Ovary (tissue), 9 donors: ENCODE results near the gene ENOSF1. TPM values are rescaled to one million over a fixed set of nuclear protein-coding genes. Genes with fewer than 3 reads are reported as not detected.
A peak's percentile ranks its signal among the peaks of the same experiment; 100 is the strongest.

ENCODE experiments used
- DNase-seq, 5 donors: peaks; one replicate each; pipeline ENCODE4 v3.0.0-alpha.2; 2019 to 2020
- H3K27ac ChIP-seq, 2 donors: fragments of 200-600 bp; one replicate each; pipeline versions ENCODE4 v1.5.1 to v1.8.0; 2019 to 2022
- H3K27me3 ChIP-seq: fragments of 200-600 bp; one replicate; pipeline ENCODE4 v1.8.0; 2022
- H3K36me3 ChIP-seq: fragments of 200-600 bp; sonication (generic); one replicate; pipeline ENCODE4 v1.5.1; 2019
- H3K4me1 ChIP-seq: one replicate; pipeline ENCODE4 v1.8.1; 2013; ENCODE audit warnings: mild to moderate bottlenecking, moderate library complexity; ENCODE audit not compliant: insufficient read depth
- H3K4me3 ChIP-seq: fragments of 200-600 bp; sonication (generic); one replicate; pipeline ENCODE4 v1.5.1; 2017
- H3K9me3 ChIP-seq, 2 donors: fragments of 200-600 bp in 1 of 2; sonication (generic) in 1 of 2; one replicate each; pipeline versions ENCODE4 v1.5.1 to v1.8.1; 2013 to 2019; ENCODE audit warnings: mild to moderate bottlenecking in 1 of 2, moderate library complexity in 1 of 2
- CTCF ChIP-seq, 3 donors: fragments of 450-650 bp in 2 of 3; fragments of 200-600 bp in 1 of 3; IDR thresholded peaks; one replicate each; pipeline versions ENCODE4 v1.5.1 to v1.8.0; 2016 to 2022; ENCODE audit warnings: antibody characterized with exemption in 3 of 3, mild to moderate bottlenecking in 1 of 3
- EP300 ChIP-seq: sonication (generic); formaldehyde crosslinking; IDR thresholded peaks from one replicate; pipeline ENCODE4 v1.6.1; 2017; ENCODE audit warnings: antibody characterized with exemption
- POLR2A ChIP-seq: fragments of 450-650 bp; IDR thresholded peaks from one replicate; pipeline ENCODE4 v1.6.1; 2017; ENCODE audit warnings: antibody characterized with exemption, mild to moderate bottlenecking, moderate library complexity
- WGBS, 3 donors: extraction: QIAGEN DNeasy Blood & Tissue Kit in 1 of 3; methylation state at CpG; one replicate each; pipeline versions ENCODE4 v1.1.5 to v1.1.7; 2013 to 2017; 5-methylcytosine and 5-hydroxymethylcytosine counted together
- intact Hi-C, 4 donors: fragments of 100-400 bp; cut with DNase I; formaldehyde crosslinking; loops; one replicate each; pipeline versions ENCODE4 v1.11.0 to v1.15.1; 2022 to 2023
- polyA plus RNA-seq, 2 donors: library from polyadenylated mRNA; stranded (reverse); fragments of 200-250 nt in 1 of 2; fragments of 350-450 nt in 1 of 2; fragmentation: Illumina TruSeq in 1 of 2; extraction: RNeasy Lipid Tissue Mini Kit (QIAGEN cat#74804) in 1 of 2; gene quantifications; one replicate each; pipeline ENCODE4 v1.2.3, GENCODE V29; 2013 to 2014
- total RNA-seq, 7 donors: library from RNA; depleted of rRNA in 2 of 7; stranded (reverse); fragments of >200 nt in 2 of 7; fragmentation: NEBNext Ultra II Directional in 3 of 7; extraction: Animal tissue kit (Norgen Biotek cat#: 25700) in 3 of 7; gene quantifications; one replicate each; pipeline versions ENCODE4 v1.1.0 to v1.2.4, GENCODE V29; 2016 to 2023
- donor health status: DM: no; HTN: no; CAD: no; lungs with moderate emphysema.
- donor health status: DM: no; HTN: no; CAD: no.
- donor health status: Bipolar disorder and iron deficiency.
- donor health status: DM: yes; HTN: yes; CAD: no.
- donor health status: DM: no; HTN: no; CAD: no.
- donor health status: DM: yes; HTN: yes; CAD: no.

The ENOSF1 gene
- total and polyA plus RNA-seq, 9 donors, result 29.2 to 94.9 (median 53.0) TPM

GRCh38 chr18:715626-716025 is 3.2 kb upstream of the ENOSF1 start:
- Histone ChIP-seq H3K27me3 (no peaks in the 10 kb centered on the region), H3K4me3 (no peak overlapping the region), H3K27ac (no peak overlapping the region), H3K9me3 (no peaks in the 10 kb centered on the region), H3K4me1 (peaks cover 3% of the 10 kb centered on the region), H3K36me3 (no peaks in the 10 kb centered on the region)
- intact Hi-C loops, result no loop called here
- TF ChIP-seq EP300 (no peak), POLR2A (no peak), CTCF (IDR thresholded peaks at IDR 0.05) (no peak)
- WGBS, 3 donors, result 21 to 41% (median 23%) methylated on average over 1 of the region's 1 CpG
- DNase-seq, result no peak

GRCh38 chr18:713135-713490 is 683 bp upstream of the ENOSF1 start:
- no peaks in the 10 kb centered on the region for H3K9me3 ChIP-seq
- no peak for TF ChIP-seq EP300
- TF ChIP-seq CTCF (IDR thresholded peaks at IDR 0.05), result no peak
- no peak for TF ChIP-seq POLR2A
- peaks cover 4% of the 10 kb centered on the region for H3K4me1 ChIP-seq
- no peaks in the 10 kb centered on the region for H3K27me3 ChIP-seq
- intact Hi-C loops, result no loop called here
- peak overlapping the region; percentile 49 for H3K4me3 ChIP-seq
- 80 to 89% (median 86%) methylated on average over 23 of the region's 23 CpGs for WGBS, 3 donors
- H3K27ac ChIP-seq, result no peak overlapping the region
- DNase-seq, result peak; percentile 20 to 48 (median 35)
- no peaks in the 10 kb centered on the region for H3K36me3 ChIP-seq

- Histone ChIP-seq H3K27ac (peak overlapping the region; percentile 53 to 77), H3K4me1 (peaks cover 4% of the 10 kb centered on the region), H3K27me3 (no peaks in the 10 kb centered on the region), H3K36me3 (no peaks in the 10 kb centered on the region), H3K9me3 (no peaks in the 10 kb centered on the region), H3K4me3 (peak overlapping the region; percentile 49)
- TF ChIP-seq POLR2A (no peak), CTCF (IDR thresholded peaks at IDR 0.05) (no peak)
- intact Hi-C loops, result no loop called here
- 0 to 1% (median 1%) methylated on average over 37 to 42 of the region's 42 CpGs for WGBS, 3 donors
- peak; percentile 66 to 82 (median 69) for DNase-seq
Observed at GRCh38 chr18:711657-712400, 601 bp downstream of the ENOSF1 start.

- TF ChIP-seq POLR2A, result no peak
- TF ChIP-seq EP300, result no peak
- TF ChIP-seq CTCF (IDR thresholded peaks at IDR 0.05), result no peak
- 2 to 8% (median 2%) methylated on average over 8 of the region's 8 CpGs for WGBS, 3 donors
- intact Hi-C loops, result no loop called here
Observed at GRCh38 chr18:711310-711656, 1.1 kb downstream of the ENOSF1 start.

More at GRCh38 chr18:711310-711656, 1.1 kb downstream of the ENOSF1 start:
- peak in 1 of 5 donors; percentile 45 for DNase-seq
- Histone ChIP-seq H3K4me1 (peaks cover 4% of the 10 kb centered on the region), H3K27me3 (no peaks in the 10 kb centered on the region), H3K9me3 (no peaks in the 10 kb centered on the region), H3K4me3 (peak overlapping the region; percentile 49), H3K36me3 (no peaks in the 10 kb centered on the region), H3K27ac (peak overlapping the region; percentile 53 to 77)
